ENCODE data around the gene MPP3. TPM values are rescaled to one million over a fixed set of nuclear protein-coding genes. Genes with fewer than 3 reads are reported as not detected.

Gene MPP3
- total and polyA plus RNA-seq, 2 donors (not counting 1 experiment from before 2014, with no cell fraction given), result 0.16 TPM; not detected in 1

- H3K9me3 ChIP-seq (ENCODE audit: control extremely low read depth in 1 of 3, control insufficient read depth in 2 of 3, insufficient read depth in 1 of 3, low read length in 2 of 3), result peaks cover 0 to 6% (median 0%) of the 10 kb centered on the region in 3 donors
- DNase-seq (no peak), ATAC-seq (ENCODE audit: low read depth) (no peak)
- no peak overlapping the region for H3K4me3 ChIP-seq (ENCODE audit: control extremely low read depth in 1 of 5, extremely low read depth in 1 of 5, insufficient read depth in 1 of 5, low read depth in 2 of 5, low read length in 4 of 5)
- H3K36me3 ChIP-seq (replicated peaks in 1 of 2; ENCODE audit: control extremely low read depth in 1 of 2, control insufficient read depth in 1 of 2, extremely low read depth in 1 of 2, insufficient read depth in 2 of 2, low read length in 1 of 2), result no peaks in the 10 kb centered on the region
- ChIA-PET CTCF (interaction anchor here (0.6 to 16.1 kb wide), 11 partner anchors 10 to 248 kb away, joined by 3 to 524 read pairs (median 5); partner anchors contain the start of genes DUSP3 and SOST), POLR2A (interaction anchor here (0.5 kb wide), 1 partner anchor 1932 kb away, joined by 4 read pairs; the partner anchor contains the start of gene NT5C3B)
- no peak overlapping the region for H2AFZ ChIP-seq (ENCODE audit: insufficient read depth, low read depth, low read length, poor library complexity, severe bottlenecking)
- H3K4me1 Mint-ChIP-seq, result peaks cover 23% of the 10 kb centered on the region
- no peaks in the 10 kb centered on the region for H3K27me3 ChIP-seq (replicated peaks in 1 of 4; ENCODE audit: control extremely low read depth in 1 of 4, control insufficient read depth in 3 of 4, insufficient read depth in 4 of 4, low read length in 3 of 4)
- H4K20me1 ChIP-seq (ENCODE audit: control insufficient read depth, insufficient read depth, low read length, poor library complexity, severe bottlenecking), result no peaks in the 10 kb centered on the region
- 90% methylated on average over 2 of the region's 5 CpGs for WGBS (ENCODE audit: insufficient coverage)
- H3K79me2 ChIP-seq (ENCODE audit: control insufficient read depth, insufficient read depth, low read length), result no peaks in the 10 kb centered on the region
- H3K27me3 Mint-ChIP-seq, result no peaks in the 10 kb centered on the region
- H3K4me1 ChIP-seq (ENCODE audit: control insufficient read depth in 2 of 2, insufficient read depth in 2 of 2, low read length in 2 of 2), result peaks cover 12 to 13% of the 10 kb centered on the region in 2 donors
- H3K27ac ChIP-seq (ENCODE audit: low read length in 2 of 2), result no peak overlapping the region
- H3K4me3 Mint-ChIP-seq, result no peak overlapping the region
- intact Hi-C loops (cut with micrococcal nuclease), result no loop called here
- TF ChIP-seq CTCF (IDR thresholded peaks at IDR 0.05), result no peak
- no peak for TF ChIP-seq EZH2 (IDR thresholded peaks at IDR 0.05; ENCODE audit: borderline replicate concordance, insufficient read depth, low read depth, low read length, poor library complexity, severe bottlenecking)
- H3K4me2 ChIP-seq (replicated peaks; ENCODE audit: low read depth, low read length, poor library complexity, severe bottlenecking), result no peak overlapping the region
- H3K9ac ChIP-seq (ENCODE audit: low read length), result no peak overlapping the region
- no peaks in the 10 kb centered on the region for H3K9me3 Mint-ChIP-seq (ENCODE audit: insufficient read depth)
- H3K27ac Mint-ChIP-seq, result no peak overlapping the region
These were observed 65.3 kb downstream of the MPP3 start for GRCh38 chr17:43767713-43768059.

- intact Hi-C loops (cut with micrococcal nuclease), result no loop called here
- Histone ChIP-seq H3K36me3 (replicated peaks in 1 of 2; ENCODE audit: control extremely low read depth in 1 of 2, control insufficient read depth in 1 of 2, extremely low read depth in 1 of 2, insufficient read depth in 2 of 2, low read length in 1 of 2) (no peaks in the 10 kb centered on the region), H3K9ac (ENCODE audit: low read length) (no peak overlapping the region), H2AFZ (ENCODE audit: insufficient read depth, low read depth, low read length, poor library complexity, severe bottlenecking) (no peak overlapping the region), H3K4me1 (ENCODE audit: control insufficient read depth in 2 of 2, insufficient read depth in 2 of 2, low read length in 2 of 2) (peaks cover 9% of the 10 kb centered on the region in 2 donors), H3K27ac (ENCODE audit: low read length in 2 of 2) (no peak overlapping the region), H4K20me1 (ENCODE audit: control insufficient read depth, insufficient read depth, low read length, poor library complexity, severe bottlenecking) (no peaks in the 10 kb centered on the region), H3K4me2 (replicated peaks; ENCODE audit: low read depth, low read length, poor library complexity, severe bottlenecking) (no peak overlapping the region), H3K79me2 (ENCODE audit: control insufficient read depth, insufficient read depth, low read length) (no peaks in the 10 kb centered on the region), H3K4me3 (ENCODE audit: control extremely low read depth in 1 of 5, extremely low read depth in 1 of 5, insufficient read depth in 1 of 5, low read depth in 2 of 5, low read length in 4 of 5) (no peak overlapping the region), H3K9me3 (ENCODE audit: control extremely low read depth in 1 of 3, control insufficient read depth in 2 of 3, insufficient read depth in 1 of 3, low read length in 2 of 3) (peaks cover 0 to 6% (median 0%) of the 10 kb centered on the region in 3 donors), H3K27me3 (replicated peaks in 1 of 4; ENCODE audit: control extremely low read depth in 1 of 4, control insufficient read depth in 3 of 4, insufficient read depth in 4 of 4, low read length in 3 of 4) (no peaks in the 10 kb centered on the region)
- TF ChIP-seq CTCF (IDR thresholded peaks at IDR 0.05) (no peak), EZH2 (IDR thresholded peaks at IDR 0.05; ENCODE audit: borderline replicate concordance, insufficient read depth, low read depth, low read length, poor library complexity, severe bottlenecking) (no peak)
- Mint-ChIP-seq H3K4me1 (peaks cover 19% of the 10 kb centered on the region), H3K27me3 (no peaks in the 10 kb centered on the region), H3K9me3 (ENCODE audit: insufficient read depth) (no peaks in the 10 kb centered on the region), H3K4me3 (no peak overlapping the region), H3K27ac (no peak overlapping the region)
- WGBS (ENCODE audit: insufficient coverage), result 88% methylated on average over 5 of the region's 6 CpGs
- no peak for DNase-seq
- ChIA-PET CTCF (interaction anchor here (0.6 to 16.1 kb wide), 13 partner anchors 10 to 249 kb away, joined by 3 to 524 read pairs (median 4); partner anchors contain the start of genes DUSP3 and SOST), POLR2A (interaction anchor here (0.6 kb wide), 1 partner anchor 74 kb away, joined by 7 read pairs; no protein-coding TSS in a partner anchor)
- no peak for ATAC-seq (ENCODE audit: low read depth)
These were observed 65.8 kb downstream of the MPP3 start for GRCh38 chr17:43767053-43767712.
